Glomerular visceral epithelial cell (primary cell): ENCODE data around the gene B3GALT5.
"Not testable (repeated sequence)": the region's sequence is repeated elsewhere in the genome, so short reads cannot be mapped to it uniquely, and the experiment has no call there.

ENCODE experiments used
- DNase-seq: peaks from one replicate; pipeline ENCODE4 v3.0.0-alpha.2; 2016; ENCODE audit errors: extremely low spot score

The B3GALT5 gene

GRCh38 chr21:39667353-39667891 lies 54.7 kb downstream of the B3GALT5 start:
- no peak for DNase-seq

- DNase-seq: no peak
Measured at GRCh38 chr21:39668369-39668768, 55.6 kb downstream of the B3GALT5 start.

- no peak for DNase-seq
Measured at GRCh38 chr21:39669485-39669884, 56.7 kb downstream of the B3GALT5 start.

GRCh38 chr21:39669976-39670661 lies 57.4 kb downstream of the B3GALT5 start:
- no peak for DNase-seq

GRCh38 chr21:39670701-39671100 lies 58.0 kb downstream of the B3GALT5 start:
- DNase-seq: no peak

- DNase-seq: no peak
Measured at GRCh38 chr21:39671986-39672385, 59.2 kb downstream of the B3GALT5 start.

- no peak for DNase-seq
Measured at GRCh38 chr21:39673163-39673562, 60.4 kb downstream of the B3GALT5 start.

- DNase-seq: no peak
Measured at GRCh38 chr21:39673736-39674135, 61.0 kb downstream of the B3GALT5 start.

GRCh38 chr21:39674801-39675200 lies 62.1 kb downstream of the B3GALT5 start:
- no peak for DNase-seq

- DNase-seq: no peak
Measured at GRCh38 chr21:39675590-39675989, 62.9 kb downstream of the B3GALT5 start.

- peak; percentile 93 for DNase-seq
Measured at GRCh38 chr21:39675993-39676661, 63.4 kb downstream of the B3GALT5 start.

GRCh38 chr21:39680216-39680615 lies 67.5 kb downstream of the B3GALT5 start:
- no peak for DNase-seq

- no peak for DNase-seq
Measured at GRCh38 chr21:39681257-39681656, 68.5 kb downstream of the B3GALT5 start.

GRCh38 chr21:39681845-39682244 lies 69.1 kb downstream of the B3GALT5 start:
- DNase-seq: peak; percentile 74

- no peak for DNase-seq
Measured at GRCh38 chr21:39685236-39685635, 72.5 kb downstream of the B3GALT5 start.

- no peak for DNase-seq
Measured at GRCh38 chr21:39685991-39686390, 73.3 kb downstream of the B3GALT5 start.

GRCh38 chr21:39686646-39687468 lies 74.1 kb downstream of the B3GALT5 start:
- DNase-seq: no peak

- no peak for DNase-seq
Measured at GRCh38 chr21:39688010-39688409, 75.3 kb downstream of the B3GALT5 start.

- not testable (repeated sequence) for DNase-seq
Measured at GRCh38 chr21:39689860-39690259, 77.1 kb downstream of the B3GALT5 start.

GRCh38 chr21:39690454-39690853 lies 77.7 kb downstream of the B3GALT5 start:
- no peak for DNase-seq

GRCh38 chr21:39694750-39695149 lies 82.0 kb downstream of the B3GALT5 start:
- DNase-seq: no peak

- no peak for DNase-seq
Measured at GRCh38 chr21:39696196-39696595, 83.5 kb downstream of the B3GALT5 start.
